ENCODE results near the gene CCNF. TPM values are rescaled to one million over a fixed set of nuclear protein-coding genes. Genes with fewer than 3 reads are reported as not detected.

The CCNF gene
- total RNA-seq, 2 donors from 2014 or later: 0.99 to 2.3 TPM

GRCh38 chr16:2449118-2449517 lies 19.9 kb downstream of the CCNF start:
- intact Hi-C loops (cut with DNase I): no loop called here

DNA sequence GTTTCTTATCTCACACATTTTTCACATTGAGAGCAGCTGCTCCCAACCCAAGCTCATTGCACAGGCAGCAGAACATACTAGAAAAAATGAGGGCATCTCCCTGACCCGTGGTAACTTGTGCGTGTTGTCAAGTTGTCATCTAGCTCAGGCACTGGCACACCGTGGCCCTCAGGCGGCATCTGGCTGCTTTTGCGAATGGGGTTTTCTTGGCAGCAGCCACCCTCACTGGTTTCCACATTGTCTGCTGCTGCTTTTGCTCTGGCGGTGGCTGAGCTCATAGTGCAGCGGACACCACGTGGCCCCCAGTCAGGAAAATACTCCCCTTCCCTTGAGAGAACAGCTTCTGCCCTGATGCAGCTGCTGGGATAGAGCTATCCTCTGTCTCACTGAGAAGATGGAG lies 21.3 kb downstream of the CCNF start:
- no peak for TF ChIP-seq CTCF (IDR thresholded peaks at IDR 0.05)
- no peak for TF ChIP-seq POLR2A (IDR thresholded peaks at IDR 0.05)
- WGBS, 2 donors: 90 to 93% methylated on average over 5 to 8 of the region's 8 CpGs
- Histone ChIP-seq H3K4me3 (no peak overlapping the region), H3K36me3 (replicated peaks in 1 of 2; ENCODE audit: insufficient read depth in 1 of 2, low read depth in 2 of 2) (no peaks in the 10 kb centered on the region), H3K27ac (no peak overlapping the region), H3K27me3 (no peaks in the 10 kb centered on the region), H3K9me3 (no peaks in the 10 kb centered on the region), H3K4me1 (no peaks in the 10 kb centered on the region)
- DNase-seq (no peak), ATAC-seq (no peak)
- intact Hi-C loops (cut with DNase I): no loop called here

More at GRCh38 chr16:2449118-2449517, 19.9 kb downstream of the CCNF start:
- Histone ChIP-seq H3K9me3 (no peaks in the 10 kb centered on the region), H3K27ac (no peak overlapping the region), H3K4me3 (no peak overlapping the region), H3K4me1 (no peaks in the 10 kb centered on the region), H3K36me3 (replicated peaks in 1 of 2; ENCODE audit: insufficient read depth in 1 of 2, low read depth in 2 of 2) (peaks cover 0 to 1% of the 10 kb centered on the region in 2 donors), H3K27me3 (no peaks in the 10 kb centered on the region)
- no peak for DNase-seq
- 94 to 100% methylated on average over 3 to 22 of the region's 25 CpGs for WGBS, 2 donors
- no peak for ATAC-seq
- TF ChIP-seq POLR2A (IDR thresholded peaks at IDR 0.05) (no peak), CTCF (IDR thresholded peaks at IDR 0.05) (no peak)

DNA sequence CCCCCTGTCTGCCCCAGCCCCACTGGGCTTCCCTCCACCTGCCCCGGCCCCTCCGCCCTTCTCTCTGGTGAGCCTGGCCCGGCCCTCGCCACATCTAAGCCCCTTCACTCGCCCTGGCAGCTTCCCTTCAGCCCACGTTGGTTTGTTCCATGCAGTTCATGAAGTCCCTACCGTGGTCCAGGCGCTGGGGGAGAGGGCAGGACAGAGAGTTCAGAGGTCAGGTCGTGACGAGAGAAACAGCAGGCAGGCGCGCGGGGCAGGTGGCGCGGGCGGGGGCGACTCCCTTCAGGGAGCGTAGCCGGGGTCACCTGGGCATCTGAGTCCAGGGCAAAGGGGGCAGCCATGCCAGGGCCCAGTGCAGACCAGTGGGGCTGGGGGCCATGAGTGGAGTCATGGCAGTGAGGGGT lies 21.7 kb downstream of the CCNF start:
- H3K27ac ChIP-seq: no peak overlapping the region
- ATAC-seq: no peak
- H3K36me3 ChIP-seq (replicated peaks in 1 of 2; ENCODE audit: insufficient read depth in 1 of 2, low read depth in 2 of 2): no peaks in the 10 kb centered on the region
- TF ChIP-seq POLR2A (IDR thresholded peaks at IDR 0.05): no peak
- no peak for TF ChIP-seq CTCF (IDR thresholded peaks at IDR 0.05)
- H3K4me1 ChIP-seq: no peaks in the 10 kb centered on the region
- 92 to 98% methylated on average over 19 of the region's 19 CpGs for WGBS, 2 donors
- no peaks in the 10 kb centered on the region for H3K9me3 ChIP-seq
- H3K27me3 ChIP-seq: no peaks in the 10 kb centered on the region
- DNase-seq: no peak
- H3K4me3 ChIP-seq: no peak overlapping the region
- intact Hi-C loops (cut with DNase I): no loop called here

DNA sequence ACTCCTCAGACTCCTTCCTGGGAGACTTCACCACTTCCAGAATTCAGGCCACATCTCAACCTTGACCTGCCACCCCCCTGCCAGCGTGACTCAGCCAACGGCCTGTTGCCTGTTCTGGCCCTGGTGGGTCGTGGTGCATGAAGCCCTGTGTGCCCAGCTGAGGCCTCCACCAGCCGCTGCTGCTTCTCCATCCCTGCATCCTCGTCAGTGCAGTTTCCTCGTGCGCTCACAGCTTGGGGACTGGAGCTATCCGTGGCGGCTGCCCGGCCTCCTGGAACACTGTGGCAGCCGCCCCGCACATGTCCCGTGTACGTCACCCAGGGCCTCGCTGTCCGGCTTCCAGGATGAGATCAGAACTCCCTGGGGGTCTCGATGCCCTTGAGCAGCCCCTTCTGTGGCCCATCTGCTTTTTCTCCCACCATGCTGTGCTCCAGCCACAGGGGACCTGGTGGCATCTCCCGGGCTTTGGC lies 22.6 kb downstream of the CCNF start:
- intact Hi-C loops (cut with DNase I): no loop called here
- 96% methylated on average over 18 of the region's 18 CpGs; no CpG with 5 or more reads in 1 of the 2 donors for WGBS, 2 donors
- no peak for ATAC-seq

More for the DNA sequence above, 22.6 kb downstream of the CCNF start:
- Histone ChIP-seq H3K27ac (no peak overlapping the region), H3K9me3 (no peaks in the 10 kb centered on the region), H3K27me3 (no peaks in the 10 kb centered on the region), H3K4me3 (no peak overlapping the region), H3K4me1 (no peaks in the 10 kb centered on the region), H3K36me3 (replicated peaks in 1 of 2; ENCODE audit: insufficient read depth in 1 of 2, low read depth in 2 of 2) (no peaks in the 10 kb centered on the region)
- no peak for DNase-seq
- TF ChIP-seq CTCF (IDR thresholded peaks at IDR 0.05) (no peak), POLR2A (IDR thresholded peaks at IDR 0.05) (no peak)

Data from body of pancreas (tissue), 4 donors.